ENCODE data around the gene ACOX1.

DNA sequence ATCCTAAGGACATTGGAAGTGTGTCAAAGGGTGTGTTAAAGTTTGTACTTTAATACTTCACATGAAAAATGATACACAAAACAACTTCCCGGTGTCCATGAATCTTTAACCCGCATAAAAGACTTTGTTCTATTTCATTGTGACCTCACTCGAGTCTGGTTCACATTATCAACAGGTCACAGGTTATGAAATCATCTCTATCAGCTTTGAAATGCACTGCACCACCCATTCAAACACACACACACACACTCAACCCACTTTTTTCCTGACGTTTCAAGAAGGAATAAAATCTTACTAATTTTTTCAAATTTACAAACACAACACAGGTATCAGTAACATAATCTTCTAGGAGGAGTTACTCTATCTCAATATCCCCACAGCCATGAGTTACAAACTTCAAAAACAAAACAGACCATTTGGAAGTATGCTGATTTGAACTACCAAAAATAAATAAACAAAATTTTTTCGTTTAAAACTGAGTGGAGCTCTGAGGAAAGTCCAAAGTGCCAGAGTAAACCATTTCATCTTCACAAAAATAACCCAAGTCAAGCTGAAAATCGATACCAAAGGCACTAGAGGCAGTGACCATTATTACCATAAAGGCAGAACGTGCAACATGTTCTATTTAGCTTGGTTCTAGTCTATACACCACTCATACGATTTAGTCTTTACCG lies 2.7 kb downstream of the ACOX1 start:
- TF ChIP-seq GATA2 (IDR thresholded peaks at IDR 0.05; ENCODE audit: low read depth, low read length), result no peak
- TF ChIP-seq GATA3 (IDR thresholded peaks at IDR 0.05; ENCODE audit: low read depth, low read length), result no peak
